ENCODE measurements around the gene THBS3. TPM values are rescaled to one million over a fixed set of nuclear protein-coding genes. Genes with fewer than 3 reads are reported as not detected.

The THBS3 gene
- 7.6 to 9.3 TPM (median 8.5 TPM) in 5 replicates for total RNA-seq (2022; extraction: Qiagen RNA extraction)

GRCh38 chr1:155207806-155208540, at the start of gene THBS3:
Gene THBS3, minus strand, starts transcription at chr1:155207897. Its CDS starts 21 bp downstream, at chr1:155207876.

GRCh38 chr1:155255243-155256007, 47.7 kb upstream of the THBS3 start, which contains the start of gene ENTREP3:
Gene ENTREP3, minus strand, starts transcription at chr1:155255483. Its CDS starts 606 bp downstream, at chr1:155254877.

DNA sequence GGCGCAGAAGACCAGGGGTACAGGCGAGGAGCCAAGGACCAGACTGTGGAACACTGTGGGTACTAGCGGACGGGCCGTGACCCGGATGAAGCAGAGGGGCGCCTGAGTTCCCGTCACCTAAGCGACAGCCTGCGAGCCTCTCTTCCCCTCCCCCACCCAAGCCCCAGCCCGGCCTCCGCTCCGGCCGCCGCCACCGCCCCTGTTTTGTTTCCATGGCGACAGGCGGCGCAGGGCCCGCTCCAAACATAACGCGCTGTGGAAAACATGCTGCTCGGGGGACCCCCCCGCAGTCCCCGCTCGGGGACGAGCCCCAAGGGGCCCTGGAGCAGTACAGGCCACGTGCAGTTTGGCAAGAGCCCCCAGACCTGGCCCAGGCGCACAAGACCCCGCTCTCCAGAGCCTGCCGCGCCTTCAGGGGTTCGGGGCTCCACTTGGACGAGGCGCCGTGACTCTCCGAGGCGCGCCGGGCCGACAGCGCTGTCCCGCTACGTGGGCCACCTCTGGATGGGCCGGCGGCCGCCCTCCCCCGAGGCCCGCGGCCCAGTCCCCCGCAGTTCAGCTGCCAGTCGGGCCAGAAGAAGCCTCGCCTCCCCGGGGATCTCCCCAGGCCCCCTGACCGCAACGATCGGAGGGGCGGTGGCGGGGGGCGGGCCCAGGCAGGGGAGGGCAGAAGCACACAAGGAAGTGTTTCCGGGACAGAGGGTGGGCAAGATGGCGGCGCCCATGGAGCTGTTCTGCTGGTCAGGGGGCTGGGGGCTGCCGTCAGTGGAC, 1.0 kb upstream of the THBS3 start, which contains the start of gene MTX1:
MTX1 (plus strand) TSS at position 155 of the 771 bp plus-strand sequence; CDS start at position 265, 110 bp downstream.

GRCh38 chr1:155173478-155174323, 34.0 kb downstream of the THBS3 start, which contains the start of gene TRIM46:
Gene TRIM46, plus strand, starts transcription at chr1:155173849. Its CDS starts 118 bp downstream, at chr1:155173967.

GRCh38 chr1:155172732-155173477, 34.8 kb downstream of the THBS3 start, which contains the start of gene KRTCAP2:
Gene KRTCAP2, minus strand, starts transcription at chr1:155173304. Its CDS starts 80 bp downstream, at chr1:155173224.

Other genes starting within 250 kb of the THBS3 start
- gene PYGO2, start 246.1 kb downstream of the THBS3 start, total RNA-seq (2022; extraction: Qiagen RNA extraction), result 20.1 to 24.8 TPM (median 23.2 TPM) in 5 replicates
- gene SHC1, start 237.2 kb downstream of the THBS3 start, total RNA-seq (2022; extraction: Qiagen RNA extraction), result 194 to 253 TPM (median 238 TPM) in 5 replicates
- 311 to 367 TPM (median 344 TPM) in 5 replicates for gene CKS1B, start 233.2 kb downstream of the THBS3 start, total RNA-seq (2022; extraction: Qiagen RNA extraction)
- 38.8 to 45.4 TPM (median 43.8 TPM) in 5 replicates for gene FLAD1, start 224.6 kb downstream of the THBS3 start, total RNA-seq (2022; extraction: Qiagen RNA extraction)
- not detected in 5 replicates for gene LENEP, start 214.3 kb downstream of the THBS3 start, total RNA-seq (2022; extraction: Qiagen RNA extraction)
- gene ZBTB7B, start 205.1 kb downstream of the THBS3 start, total RNA-seq (2022; extraction: Qiagen RNA extraction), result 44.8 to 52.9 TPM (median 49.0 TPM) in 5 replicates
- gene DCST2, start 174.1 kb downstream of the THBS3 start, total RNA-seq (2022; extraction: Qiagen RNA extraction), result 0.37 to 0.77 TPM (median 0.52 TPM) in 5 replicates
- gene DCST1, start 174.1 kb downstream of the THBS3 start, total RNA-seq (2022; extraction: Qiagen RNA extraction), result 0.07 to 0.08 TPM in 2 of 5 replicates, not detected in the others
- gene ADAM15, start 156.6 kb downstream of the THBS3 start, total RNA-seq (2022; extraction: Qiagen RNA extraction), result 84.2 to 106 TPM (median 101 TPM) in 5 replicates
- gene EFNA4, start 144.2 kb downstream of the THBS3 start, total RNA-seq (2022; extraction: Qiagen RNA extraction), result 12.3 to 15.4 TPM (median 13.0 TPM) in 5 replicates
- 9.7 to 11.7 TPM (median 11.6 TPM) in 5 replicates for gene EFNA3, start 129.1 kb downstream of the THBS3 start, total RNA-seq (2022; extraction: Qiagen RNA extraction)
- gene EFNA1, start 80.0 kb downstream of the THBS3 start, total RNA-seq (2022; extraction: Qiagen RNA extraction), result 21.4 to 32.6 TPM (median 26.0 TPM) in 5 replicates
- gene SLC50A1, start 72.0 kb downstream of the THBS3 start, total RNA-seq (2022; extraction: Qiagen RNA extraction), result 32.8 to 36.7 TPM (median 34.6 TPM) in 5 replicates
- gene DPM3, start 67.4 kb downstream of the THBS3 start, total RNA-seq (2022; extraction: Qiagen RNA extraction), result 69.5 to 108 TPM (median 98.1 TPM) in 5 replicates
- gene KRTCAP2, start 34.6 kb downstream of the THBS3 start, total RNA-seq (2022; extraction: Qiagen RNA extraction), result 187 to 257 TPM (median 250 TPM) in 5 replicates
- gene TRIM46, start 34.0 kb downstream of the THBS3 start, total RNA-seq (2022; extraction: Qiagen RNA extraction), result 1.7 to 2.9 TPM (median 2.7 TPM) in 5 replicates
- 63.2 to 79.8 TPM (median 74.7 TPM) in 5 replicates for gene MTX1, start 798 bp upstream of the THBS3 start, total RNA-seq (2022; extraction: Qiagen RNA extraction)
- 31.8 to 36.8 TPM (median 32.8 TPM) in 5 replicates for gene ENTREP3, start 47.6 kb upstream of the THBS3 start, total RNA-seq (2022; extraction: Qiagen RNA extraction)
- gene SCAMP3, start 54.5 kb upstream of the THBS3 start, total RNA-seq (2022; extraction: Qiagen RNA extraction), result 94.3 to 128 TPM (median 118 TPM) in 5 replicates
- 22.3 to 26.3 TPM (median 25.4 TPM) in 5 replicates for gene CLK2, start 65.6 kb upstream of the THBS3 start, total RNA-seq (2022; extraction: Qiagen RNA extraction)
- gene HCN3, start 69.6 kb upstream of the THBS3 start, total RNA-seq (2022; extraction: Qiagen RNA extraction), result 3.5 to 5.3 TPM (median 4.6 TPM) in 5 replicates
- not detected in 5 replicates for gene PKLR, start 93.5 kb upstream of the THBS3 start, total RNA-seq (2022; extraction: Qiagen RNA extraction)
- gene FDPS, start 101.0 kb upstream of the THBS3 start, total RNA-seq (2022; extraction: Qiagen RNA extraction), result 158 to 180 TPM (median 168 TPM) in 5 replicates
- 42.2 to 54.3 TPM (median 53.4 TPM) in 5 replicates for gene RUSC1, start 113.0 kb upstream of the THBS3 start, total RNA-seq (2022; extraction: Qiagen RNA extraction)